CD4-positive, alpha-beta T cell treated with Interleukin-4 for 1 hour (primary cell): Measurements from ENCODE around the gene GFY.
"Not testable (repeated sequence)": the region's sequence is repeated elsewhere in the genome, so short reads cannot be mapped to it uniquely, and the experiment has no call there.

Experiments used
- DNase-seq, 2 donors: peaks; one replicate each; pipeline ENCODE4 v3.0.0-alpha.2; 2020 to 2022

The GFY gene

GRCh38 chr19:49444100-49444700 lies 19.0 kb downstream of the GFY start:
- not testable (repeated sequence) for DNase-seq

DNA sequence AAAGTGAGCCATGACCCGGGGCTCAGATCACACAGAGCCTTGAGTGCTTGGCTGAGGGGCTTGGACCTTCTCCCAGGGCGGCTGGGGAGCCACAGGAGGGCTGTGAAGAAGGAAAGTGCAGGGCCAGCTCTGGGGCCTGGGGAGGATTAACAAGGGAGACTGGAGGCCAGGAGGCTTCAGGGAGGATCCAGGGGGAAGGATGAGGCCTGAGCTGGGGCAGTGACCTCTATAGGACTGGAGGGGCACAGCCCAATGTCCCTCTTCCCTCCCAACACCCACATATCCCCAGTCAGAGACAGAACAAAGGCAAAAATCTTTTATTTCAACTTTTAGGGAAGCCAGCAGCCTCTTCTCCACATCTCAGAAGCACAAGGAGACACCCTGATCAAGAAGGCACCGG lies 20.8 kb downstream of the GFY start:
- no peak for DNase-seq

DNA sequence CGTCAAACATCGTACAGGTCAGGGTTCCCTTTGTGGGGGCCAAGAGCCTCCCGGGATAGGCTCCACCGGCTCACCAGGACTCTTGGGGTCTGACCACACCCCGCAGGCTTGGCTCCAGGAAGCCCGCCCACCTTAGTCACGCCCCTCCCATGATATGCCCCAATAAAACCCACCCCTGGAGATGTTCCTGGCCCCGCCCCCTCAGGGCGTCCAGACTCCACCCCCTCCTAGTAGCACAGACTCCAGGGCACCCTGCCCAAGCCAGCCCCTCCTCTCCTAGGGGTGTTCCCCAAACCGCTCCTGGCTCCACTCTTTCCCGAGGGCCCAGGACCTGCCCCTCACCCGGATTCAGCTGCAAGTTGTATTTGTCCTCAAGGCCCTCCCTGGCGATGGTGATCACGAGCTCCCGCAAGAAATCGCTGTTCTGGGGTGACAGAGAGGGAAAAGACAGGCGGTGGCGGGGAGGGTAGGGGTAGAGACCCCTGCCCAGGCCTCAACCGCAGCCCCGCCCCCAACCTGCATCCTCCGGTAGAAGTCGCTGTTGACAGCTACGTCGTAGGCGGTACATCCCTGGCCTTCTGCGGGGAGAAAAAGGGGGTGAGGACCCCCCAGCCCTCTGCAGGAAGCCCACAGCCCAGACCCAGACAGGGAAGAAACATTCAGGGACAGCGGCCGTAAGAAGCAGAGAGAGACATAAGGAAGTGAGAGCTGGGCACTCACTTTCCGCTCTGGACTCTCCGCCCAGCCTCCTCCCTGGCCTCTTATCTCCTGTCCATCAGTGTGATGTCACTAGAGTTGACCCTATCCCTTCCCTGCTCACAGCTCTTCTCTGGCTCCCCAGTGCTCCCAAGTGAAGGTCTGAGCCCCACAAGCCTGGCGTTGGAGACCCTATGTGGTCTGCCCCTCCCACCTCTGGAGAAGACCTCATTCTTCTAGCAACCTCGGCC lies 22.6 kb downstream of the GFY start:
- no peak for DNase-seq

GRCh38 chr19:49448432-49448786 lies 23.2 kb downstream of the GFY start:
- DNase-seq, result no peak

DNA sequence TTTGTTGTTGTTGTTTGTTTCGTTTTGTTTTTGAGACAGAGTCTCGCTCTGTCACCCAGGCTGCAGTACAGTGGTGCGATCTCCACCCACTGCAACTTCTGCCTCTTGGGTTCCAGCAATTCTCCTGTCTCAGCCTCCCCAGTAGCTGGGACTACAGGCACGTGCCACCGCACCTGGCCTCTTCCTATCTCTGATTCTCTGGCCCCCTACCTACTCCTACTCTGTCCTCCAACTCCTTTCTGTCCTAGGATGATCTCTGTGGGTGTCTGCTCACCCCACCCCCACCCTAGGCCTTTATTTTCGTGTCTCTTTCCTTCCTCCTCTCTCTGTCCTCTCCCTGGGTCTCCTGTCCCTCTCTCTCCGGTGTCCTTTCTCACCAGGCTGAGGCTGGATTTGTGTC lies 25.2 kb downstream of the GFY start:
- DNase-seq, result no peak

DNA sequence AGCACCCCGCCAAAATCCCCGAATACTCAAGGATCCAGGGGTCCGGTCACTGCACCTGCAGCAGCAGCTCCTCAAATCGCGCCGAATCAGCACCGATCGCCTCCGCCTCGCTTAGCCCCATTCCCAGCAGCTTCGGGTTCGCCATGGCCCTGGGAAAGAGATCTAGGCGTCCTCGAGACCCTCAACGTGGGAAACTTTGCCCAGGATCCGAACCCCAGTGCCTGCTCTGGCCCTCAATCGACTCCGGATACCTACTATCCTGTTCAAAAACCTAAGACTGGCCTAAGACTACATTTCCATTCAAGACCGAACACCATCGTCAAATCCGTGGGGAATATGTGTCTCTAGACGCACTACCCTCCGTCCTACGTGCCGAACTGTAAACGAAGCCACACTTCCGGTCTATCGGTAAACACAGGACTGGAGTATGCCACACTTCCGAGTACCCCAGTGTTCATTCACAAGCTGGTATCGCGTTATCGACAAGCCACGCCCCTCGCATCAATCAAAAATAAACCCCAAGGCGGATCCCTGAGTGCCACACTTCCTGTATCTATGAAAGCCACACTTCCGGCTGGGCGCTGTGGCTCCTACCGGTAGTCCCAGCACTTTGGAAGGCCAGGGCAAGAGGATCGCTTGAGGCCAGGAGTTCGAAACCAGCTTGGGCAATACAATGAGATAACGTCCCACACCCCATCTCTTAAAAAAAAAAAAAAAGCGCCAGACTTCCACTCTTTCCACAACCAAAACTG lies 26.4 kb downstream of the GFY start, which contains the start of gene PIH1D1:
TSS of gene PIH1D1 (minus strand) at position 385 of the 752 bp plus-strand sequence. CDS start at position 145, 240 bp downstream.
- peak; percentile 98 for DNase-seq

DNA sequence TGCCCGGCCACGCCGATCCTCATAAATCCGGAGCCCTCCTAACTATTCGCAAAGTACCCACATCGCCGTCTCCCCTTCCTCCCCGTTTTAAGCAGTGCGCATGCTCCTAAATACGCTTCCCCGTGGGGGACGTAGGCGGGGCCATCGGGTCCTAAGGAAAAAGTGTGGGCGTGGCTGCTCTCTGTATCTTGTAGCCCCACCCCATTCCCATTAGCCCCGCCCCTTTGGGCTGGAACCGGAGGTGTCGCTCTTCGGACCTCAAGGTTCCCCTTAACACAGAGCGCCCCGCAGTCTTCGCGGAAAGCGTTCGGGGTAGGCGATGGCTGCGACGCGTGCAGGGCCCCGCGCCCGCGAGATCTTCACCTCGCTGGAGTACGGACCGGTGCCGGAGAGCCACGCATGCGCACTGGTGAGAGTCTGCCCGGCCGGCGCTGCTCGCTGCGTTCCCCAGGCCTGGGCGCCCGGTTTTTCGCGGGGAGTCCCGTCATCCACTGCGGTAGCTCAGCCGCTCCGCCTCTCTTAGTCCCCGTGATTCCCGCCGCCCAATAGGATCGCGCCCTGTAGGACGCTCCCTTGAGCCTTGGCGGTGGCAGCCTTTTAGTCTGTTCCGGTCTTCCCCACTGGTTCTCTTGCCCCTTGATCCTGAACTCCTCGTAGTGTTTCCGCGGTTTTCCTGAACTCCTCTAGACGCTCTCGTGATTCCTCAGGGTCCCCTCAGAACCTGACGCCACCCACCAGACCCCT lies 28.0 kb downstream of the GFY start, which contains the start of gene ALDH16A1:
TSS of gene ALDH16A1 (plus strand) at position 213 of the 744 bp plus-strand sequence. CDS start at position 320, 107 bp downstream.
- DNase-seq, result peak; percentile 98

DNA sequence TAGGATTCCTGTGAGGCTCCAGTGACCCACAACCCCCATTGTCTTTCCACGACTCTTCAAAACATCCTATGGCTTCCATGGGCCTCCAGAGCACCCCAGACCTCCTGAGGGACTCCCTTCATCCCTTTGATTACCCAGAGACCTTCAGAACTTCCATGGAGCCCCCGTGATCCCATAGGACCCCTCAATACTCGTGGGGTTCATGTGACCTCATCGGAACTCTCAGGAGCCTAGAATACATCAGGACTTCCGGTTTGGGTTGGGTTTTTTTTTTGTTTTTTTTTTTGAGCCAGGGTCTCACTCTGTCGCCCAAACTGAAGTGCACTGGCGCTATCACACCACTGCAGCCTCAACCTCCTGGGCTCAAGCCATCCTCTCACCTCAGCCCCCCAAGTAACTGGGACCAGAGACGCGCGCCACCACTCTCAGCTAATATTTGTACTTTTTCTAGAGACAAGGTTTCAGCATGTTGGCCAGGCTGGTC lies 28.6 kb downstream of the GFY start:
- peak in 1 of 2 donors; percentile 40 for DNase-seq

- DNase-seq, result no peak
Measured at GRCh38 chr19:49455773-49456172, 30.6 kb downstream of the GFY start.

DNA sequence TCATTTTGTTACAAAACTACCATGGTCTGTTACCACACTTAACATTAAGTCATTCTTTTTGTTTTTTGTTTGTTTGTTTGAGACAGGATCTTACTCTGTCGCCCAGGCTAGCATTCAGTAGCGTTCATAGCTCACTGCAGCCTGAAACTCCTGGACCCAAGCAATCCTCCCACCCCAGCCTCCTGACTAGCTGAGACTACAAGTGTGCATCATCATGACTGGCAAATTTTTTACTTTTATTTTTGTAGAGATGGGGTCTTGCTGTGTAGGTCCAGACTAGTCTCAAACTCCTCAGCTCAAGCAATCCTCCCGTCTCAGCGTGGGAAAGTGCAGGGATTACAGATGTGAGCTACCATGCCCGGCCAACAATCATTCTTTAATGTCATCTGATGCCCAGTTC lies 31.1 kb downstream of the GFY start:
- no peak for DNase-seq

DNA sequence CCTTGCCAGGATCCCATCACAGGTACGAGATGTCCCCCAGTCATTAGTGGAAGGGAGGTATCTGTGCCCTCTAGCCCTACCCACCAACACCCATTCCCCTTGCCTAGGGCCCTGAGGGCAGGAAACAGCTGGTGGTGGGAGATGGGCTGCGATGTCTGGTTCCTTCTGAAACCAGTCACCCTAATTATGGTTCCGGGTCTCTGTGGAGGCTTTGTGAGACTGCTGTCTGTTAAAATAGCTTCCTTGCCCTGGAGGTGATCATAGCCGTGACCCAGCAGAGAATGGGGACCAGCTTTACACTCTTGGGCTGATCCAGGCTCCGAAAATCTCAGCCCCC lies 33.3 kb downstream of the GFY start:
- no peak for DNase-seq

DNA sequence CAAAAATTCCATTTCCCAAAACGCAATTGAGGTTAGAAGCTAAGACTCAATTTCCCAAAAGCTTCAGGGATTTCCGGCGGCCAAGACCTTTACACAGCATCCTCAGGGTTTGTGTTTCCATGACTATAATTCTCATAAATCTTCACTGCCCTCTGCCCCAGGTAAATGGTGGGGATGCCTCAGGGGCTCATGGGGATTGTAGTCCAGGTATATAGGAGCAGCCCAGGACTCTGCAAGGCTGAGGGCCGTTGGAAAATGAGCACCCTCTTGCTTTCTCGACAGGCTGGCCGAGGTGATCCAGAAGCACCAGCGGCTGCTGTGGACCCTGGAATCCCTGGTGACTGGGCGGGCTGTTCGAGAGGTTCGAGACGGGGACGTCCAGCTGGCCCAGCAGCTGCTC lies 34.2 kb downstream of the GFY start:
- DNase-seq, result no peak

DNA sequence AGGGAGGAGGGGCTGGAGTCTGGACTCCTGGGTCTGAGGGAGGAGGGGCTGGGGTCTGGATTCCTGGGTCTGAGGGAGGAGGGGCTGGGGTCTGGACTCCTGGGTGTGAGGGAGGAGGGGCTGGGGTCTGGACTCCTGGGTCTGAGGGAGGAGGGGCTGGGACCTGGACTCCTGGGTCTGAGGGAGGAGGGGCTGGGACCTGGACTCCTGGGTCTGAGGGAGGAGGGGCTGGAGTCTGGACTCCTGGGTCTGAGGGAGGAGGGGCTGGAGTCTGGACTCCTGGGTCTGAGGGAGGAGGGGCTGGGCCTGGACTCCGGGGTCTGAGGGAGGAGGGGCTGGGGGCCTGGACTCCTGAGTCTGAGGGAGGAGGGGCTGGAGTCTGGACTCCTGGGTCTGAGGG lies 35.9 kb downstream of the GFY start:
- DNase-seq, result not testable (repeated sequence)

GRCh38 chr19:49461656-49462055 lies 36.5 kb downstream of the GFY start:
- DNase-seq, result no peak

DNA sequence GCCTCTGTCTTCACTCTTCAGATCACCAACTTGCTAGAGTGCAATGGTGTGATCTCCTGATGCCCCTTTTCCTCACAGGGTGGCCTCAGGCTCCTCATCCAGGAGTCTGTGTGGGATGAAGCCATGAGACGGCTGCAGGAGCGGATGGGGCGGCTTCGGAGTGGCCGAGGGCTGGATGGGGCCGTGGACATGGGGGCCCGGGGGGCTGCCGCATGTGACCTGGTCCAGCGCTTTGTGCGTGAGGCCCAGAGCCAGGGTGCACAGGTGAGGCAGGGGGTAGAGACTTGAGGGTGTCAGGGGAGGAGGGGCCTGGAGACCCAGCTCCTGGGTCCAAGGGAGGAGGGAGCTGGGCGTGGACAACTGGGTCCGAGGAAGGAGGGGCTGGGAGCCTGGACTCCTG lies 37.3 kb downstream of the GFY start:
- DNase-seq, result no peak

DNA sequence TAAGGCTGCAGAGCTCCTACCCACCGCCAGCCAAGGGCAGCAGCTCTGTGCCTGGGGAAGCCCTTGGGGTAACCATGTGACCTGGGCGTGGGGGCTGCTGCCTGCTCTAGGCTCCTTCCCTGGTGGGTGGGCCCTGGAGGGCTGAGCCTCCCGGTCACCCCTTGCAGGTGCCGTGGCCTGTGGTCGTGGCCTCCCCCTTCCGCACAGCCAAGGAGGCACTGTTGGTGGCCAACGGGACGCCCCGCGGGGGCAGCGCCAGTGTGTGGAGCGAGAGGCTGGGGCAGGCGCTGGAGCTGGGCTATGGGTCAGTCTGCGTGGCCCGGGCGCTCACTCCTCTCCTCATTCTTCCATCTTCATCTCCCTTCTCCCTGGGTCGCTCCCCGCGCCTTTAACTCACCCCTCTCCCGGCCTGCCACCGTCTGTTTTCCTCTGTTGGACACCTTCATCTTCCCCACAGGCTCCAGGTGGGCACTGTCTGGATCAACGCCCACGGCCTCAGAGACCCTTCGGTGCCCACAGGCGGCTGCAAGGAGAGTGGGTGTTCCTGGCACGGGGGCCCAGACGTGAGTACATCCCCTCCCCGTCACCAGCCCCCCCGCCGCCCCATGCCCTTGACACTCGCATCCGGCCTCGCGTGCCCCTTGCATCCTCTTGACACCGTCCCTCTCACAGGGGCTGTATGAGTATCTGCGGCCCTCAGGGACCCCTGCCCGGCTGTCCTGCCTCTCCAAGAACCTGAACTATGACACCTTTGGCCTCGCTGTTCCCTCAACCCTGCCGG lies 39.0 kb downstream of the GFY start:
- no peak for DNase-seq

- no peak for DNase-seq
Measured at GRCh38 chr19:49465371-49465770, 40.2 kb downstream of the GFY start.

DNA sequence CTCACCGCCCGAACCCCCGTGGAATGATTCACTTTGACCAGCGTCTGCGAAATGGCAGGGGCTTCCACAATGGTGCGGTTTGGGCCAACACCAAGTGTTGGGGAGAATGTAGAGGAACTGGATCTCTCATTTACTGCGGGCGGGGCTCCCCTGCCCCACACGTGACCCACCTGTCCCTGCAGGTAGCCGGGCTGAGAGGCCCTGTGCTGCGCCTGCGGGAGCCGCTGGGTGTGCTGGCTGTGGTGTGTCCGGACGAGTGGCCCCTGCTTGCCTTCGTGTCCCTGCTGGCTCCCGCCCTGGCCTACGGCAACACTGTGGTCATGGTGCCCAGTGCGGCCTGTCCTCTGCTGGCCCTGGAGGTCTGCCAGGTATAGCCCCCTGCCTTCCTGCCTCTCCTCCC lies 43.0 kb downstream of the GFY start:
- DNase-seq, result no peak

DNA sequence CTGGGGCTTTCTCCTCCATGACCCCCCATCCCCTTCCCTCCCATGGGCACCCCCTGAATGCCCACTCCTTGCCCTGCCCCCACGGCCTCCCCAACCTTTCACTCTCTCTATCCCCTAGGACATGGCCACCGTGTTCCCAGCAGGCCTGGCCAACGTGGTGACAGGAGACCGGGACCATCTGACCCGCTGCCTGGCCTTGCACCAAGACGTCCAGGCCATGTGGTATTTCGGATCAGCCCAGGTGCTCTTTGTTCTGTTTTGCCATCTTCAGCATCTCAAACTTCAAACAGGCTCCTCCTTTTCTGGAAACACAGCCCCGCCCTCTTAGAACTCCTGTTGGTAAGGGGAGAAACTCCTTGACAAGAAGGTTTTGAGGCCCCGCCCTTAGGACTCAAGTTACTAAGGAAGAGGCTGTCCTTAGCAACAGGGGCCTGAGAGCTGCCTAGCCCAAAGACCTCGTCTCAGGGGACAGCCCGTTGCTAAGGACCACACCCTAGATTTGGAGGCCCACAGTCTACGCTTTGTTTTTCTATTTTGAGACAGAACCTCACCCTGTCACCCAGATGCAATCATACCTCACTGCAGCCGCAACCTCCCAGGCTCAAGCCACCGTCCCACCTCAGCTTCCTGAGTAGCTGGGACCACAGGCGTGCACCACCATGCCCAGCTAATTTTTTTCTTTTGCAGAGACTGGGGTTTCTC lies 43.7 kb downstream of the GFY start:
- DNase-seq, result peak; percentile 98

- DNase-seq, result peak; percentile 93 to 95
Measured at GRCh38 chr19:49469828-49470614, 44.8 kb downstream of the GFY start.
